K562 (cell line): Measurements from ENCODE around the gene PHF21B. TPM values are rescaled to one million over a fixed set of nuclear protein-coding genes. Genes with fewer than 3 reads are reported as not detected.

Experiments used
- ATAC-seq: fragments of 200-7000 bp; cut with Tn5 transposase; 3 replicates; pipeline ENCODE4 v1.9.1; 2020; ENCODE audit warnings: moderate library complexity
- BruUV-seq: library from RNA; stranded (reverse); fragments of 400-500 nt; replicated peaks from 2 replicates; lab custom pipeline; 2021; lab: Mats Ljungman, UMichigan
- CTCF ChIA-PET: fragments of 300-600 bp; formaldehyde crosslinking; extraction: SDS; loops from one replicate; lab custom pipeline; 2021; ENCODE audit warnings: low intra/inter-chr PET ratio; lab: Yijun Ruan, JAX
- POLR2A ChIA-PET: fragments of 300-600, 350-650 bp; sonication (Branson Sonifier 250); formaldehyde crosslinking; extraction: SDS; loops from one replicate; lab custom pipeline; 2021; ENCODE audit warnings: antibody characterized with exemption, inconsistent platforms; lab: Yijun Ruan, JAX
- DNase-seq, 4 experiments: peaks; one replicate each; pipeline versions ENCODE4 v3.0.0 to v3.0.0-alpha.2; 2011 to 2018; ENCODE audit warnings: low spot score in 3 of 4, mixed read lengths in 3 of 4; ENCODE audit errors: extremely low read depth in 1 of 4
- FAIRE-seq: peaks from 2 replicates; lab custom pipeline; 2011; peaks lifted over from hg19 to GRCh38; lab: Jason Lieb, UNC
- H2AFZ ChIP-seq: 2 replicates; pipeline ENCODE4 v1.6.0; 2011; ENCODE audit warnings: low read depth, low read length, control low read depth, inconsistent platforms
- H3K27ac ChIP-seq: fragments of 200-600 bp; 3 replicates; pipeline ENCODE4 v1.8.0; 2011; ENCODE audit warnings: low read depth, mild to moderate bottlenecking, control low read depth, inconsistent platforms, low read length, moderate library complexity, mixed read lengths; ENCODE audit errors: extremely low read depth
- H3K27me3 ChIP-seq, 2 experiments: fragments of 300-600 bp in 1 of 2; 2 replicates in 1 of 2; 3 replicates in 1 of 2; pipeline versions ENCODE4 v1.6.0 to v1.8.0; 2011; ENCODE audit warnings: inconsistent platforms in 2 of 2, low read length in 2 of 2, mild to moderate bottlenecking in 1 of 2, mixed read lengths in 1 of 2, moderate library complexity in 1 of 2; ENCODE audit not compliant: control insufficient read depth in 2 of 2, insufficient read depth in 2 of 2
- H3K36me3 ChIP-seq: fragments of 300-600 bp; 3 replicates; pipeline ENCODE4 v1.8.0; 2011; ENCODE audit warnings: mild to moderate bottlenecking, low read length, inconsistent platforms; ENCODE audit not compliant: control insufficient read depth, insufficient read depth
- H3K4me1 ChIP-seq, 2 experiments: fragments of 200-600 bp in 1 of 2; replicated peaks in 1 of 2; 2 replicates in 1 of 2; 3 replicates in 1 of 2; pipeline versions ENCODE4 v1.5.1 to v1.8.0; 2011; ENCODE audit warnings: inconsistent platforms in 2 of 2, low read length in 2 of 2, mild to moderate bottlenecking in 1 of 2, mixed read lengths in 1 of 2, moderate library complexity in 1 of 2; ENCODE audit not compliant: control insufficient read depth in 2 of 2, insufficient read depth in 2 of 2
- H3K4me2 ChIP-seq: 2 replicates; pipeline ENCODE4 v1.6.1; 2011; ENCODE audit warnings: low read length, control low read depth, inconsistent platforms, mixed read lengths; ENCODE audit not compliant: insufficient read depth
- H3K4me3 ChIP-seq: fragments of 200-600 bp; sonication (generic), shearing (Covaris generic); 2 replicates; pipeline ENCODE4 v1.5.1; 2016; ENCODE audit warnings: control low read depth, inconsistent platforms
- H3K79me2 ChIP-seq: fragments of 200-600 bp; 3 replicates; pipeline ENCODE4 v1.8.0; 2011; ENCODE audit warnings: low read length, inconsistent platforms; ENCODE audit not compliant: control insufficient read depth, insufficient read depth
- H3K9ac ChIP-seq, 2 experiments: 2 replicates each; pipeline versions ENCODE4 v1.6.0 to v1.6.1; 2011; ENCODE audit warnings: low read depth in 2 of 2, low read length in 2 of 2, control low read depth in 1 of 2, inconsistent platforms in 1 of 2, mild to moderate bottlenecking in 1 of 2, mixed read lengths in 1 of 2; ENCODE audit not compliant: insufficient read depth in 1 of 2
- H3K9me1 ChIP-seq: one replicate; pipeline ENCODE4 v1.6.0; 2011; ENCODE audit warnings: inconsistent platforms, mild to moderate bottlenecking, low read length, moderate library complexity; ENCODE audit not compliant: control insufficient read depth, insufficient read depth
- H3K9me3 ChIP-seq: replicated peaks from 2 replicates; pipeline ENCODE4 v1.5.1; 2011; ENCODE audit warnings: low read depth, low read length, inconsistent platforms; ENCODE audit not compliant: control insufficient read depth, insufficient read depth
- H4K20me1 ChIP-seq: replicated peaks from 2 replicates; pipeline ENCODE4 v1.6.1; 2011; ENCODE audit warnings: low read length, inconsistent platforms, mixed read lengths; ENCODE audit not compliant: control insufficient read depth, insufficient read depth
- BRD9 ChIP-seq: fragments of 450-650 bp; IDR thresholded peaks from 2 replicates; pipeline ENCODE4 v1.6.1; 2018; ENCODE audit warnings: low read depth; ENCODE audit not compliant: partially characterized antibody
- CC2D1A ChIP-seq: fragments of 450-650 bp; IDR thresholded peaks from 2 replicates; pipeline ENCODE4 v1.6.1; 2017; ENCODE audit warnings: mild to moderate bottlenecking
- CREB5 ChIP-seq: fragments of 250-450 bp; sonication (Bioruptor Pico); IDR thresholded peaks from 2 replicates; pipeline ENCODE4 v1.5.0; 2020; ENCODE audit warnings: mild to moderate bottlenecking
- HCFC1 ChIP-seq: IDR thresholded peaks from 2 replicates; pipeline ENCODE4 v1.6.1; 2012; ENCODE audit warnings: low read depth, low read length, improper control_type of control experiment
- LEF1 ChIP-seq: fragments of 450-650 bp; IDR thresholded peaks from 2 replicates; pipeline ENCODE4 v1.6.1; 2016; ENCODE audit warnings: mild to moderate bottlenecking
- MED1 ChIP-seq: sonication (generic); formaldehyde crosslinking; IDR thresholded peaks from 2 replicates; pipeline ENCODE4 v1.8.1; 2023; ENCODE audit warnings: missing genetic modification reagents, borderline replicate concordance
- MXI1 ChIP-seq: IDR thresholded peaks from 2 replicates; pipeline ENCODE4 v1.6.1; 2011; ENCODE audit warnings: low read depth, mild to moderate bottlenecking, improper control_type of control experiment, low read length
- NR2F6 ChIP-seq: fragments of 450-650 bp; formaldehyde crosslinking; IDR thresholded peaks from 2 replicates; pipeline ENCODE4 v1.4.0; 2020; ENCODE audit warnings: mild to moderate bottlenecking
- SMARCA4 ChIP-seq: fragments of 450-650 bp; IDR thresholded peaks from 2 replicates; pipeline ENCODE4 v1.6.1; 2016
- SNRNP70 ChIP-seq: fragments of 200-400 bp; formaldehyde crosslinking; optimal IDR thresholded peaks from 2 replicates; pipeline ENCODE3; 2017; ENCODE audit warnings: low read depth, low read length
- UBTF ChIP-seq, 2 experiments: IDR thresholded peaks; 2 replicates each; pipeline ENCODE4 v1.6.1; 2012; ENCODE audit warnings: improper control_type of control experiment in 2 of 2, low read depth in 2 of 2, low read length in 2 of 2, borderline replicate concordance in 1 of 2
- ZFP36 ChIP-seq: fragments of 150-350 bp; IDR thresholded peaks from 2 replicates; pipeline ENCODE4 v1.6.1; 2018; ENCODE audit warnings: low read length, low read depth; ENCODE audit not compliant: partially characterized antibody
- ZNF398 ChIP-seq: fragments of 250-450 bp; sonication (Bioruptor Pico); IDR thresholded peaks from 2 replicates; pipeline ENCODE4 v1.8.0; 2021; ENCODE audit warnings: moderate library complexity, mild to moderate bottlenecking, inconsistent platforms
- ZNF507 ChIP-seq: conservative IDR thresholded peaks from 2 replicates; pipeline ENCODE4 v1.6.1; 2017; ENCODE audit warnings: missing genetic modification characterization, missing compliant biosample characterization
- ZNF668 ChIP-seq: fragments of 250-450 bp; sonication (Bioruptor Pico); IDR thresholded peaks from 2 replicates; pipeline ENCODE4 v1.8.0; 2022; ENCODE audit warnings: mild to moderate bottlenecking, inconsistent platforms
- ZNF76 ChIP-seq: fragments of 250-450 bp; sonication (Bioruptor Pico); IDR thresholded peaks from 2 replicates; pipeline ENCODE4 v1.4.0; 2020; ENCODE audit warnings: mild to moderate bottlenecking, moderate library complexity, borderline replicate concordance
- WGBS: fragments of 100-300 bp; shearing (Covaris generic); methylation state at CpG from one replicate; pipeline ENCODE4 v1.1.6; 2016; ENCODE audit warnings: low coverage, mixed read lengths; ENCODE audit not compliant: insufficient coverage; ENCODE audit errors: missing lambda C conversion rate; 5-methylcytosine and 5-hydroxymethylcytosine counted together
- in situ Hi-C: fragments of 300-500 bp; cut with MboI; formaldehyde crosslinking; loops from 4 replicates; pipeline ENCODE4 v1.15.0; 2018; ENCODE audit warnings: inconsistent platforms, mixed read lengths
- intact Hi-C: fragments of 100-400 bp; cut with micrococcal nuclease; formaldehyde crosslinking; loops from 2 replicates; pipeline ENCODE4 v1.14.2; 2022
- polyA plus RNA-seq, 8 experiments: library from polyadenylated mRNA; depleted of rRNA in 4 of 8; stranded (reverse) in 5 of 8; unstranded in 3 of 8; fragments of >200 nt; fragmentation: Nextera tagmentation in 2 of 8; fragmentation: Illumina TruSeq in 1 of 8; extraction: Ambion mirVana in 2 of 8; extraction: Trizol in 1 of 8; gene quantifications; 2 replicates each; pipeline versions ENCODE4 v1.2.1 to v1.2.3, GENCODE V29; 2011 to 2014; ENCODE audit warnings: inconsistent platforms in 1 of 8, missing spikeins in 1 of 8
- total RNA-seq, 7 experiments: library from RNA; depleted of rRNA in 6 of 7; stranded (reverse); fragments of >200 nt in 6 of 7; fragmentation: Illumina TruSeq in 2 of 7; extraction: Trizol in 2 of 7; gene quantifications; 2 replicates each; pipeline versions ENCODE4 v1.2.1 to v1.2.3, GENCODE V29; 2011 to 2021; ENCODE audit warnings: low replicate concordance in 1 of 7

Gene PHF21B
- total and polyA plus RNA-seq, 9 of the 15 experiments (the other 6 are each of a cell fraction or from before 2014, with no cell fraction given), result 0.04 TPM; not detected in 8

- H3K9me3 ChIP-seq, result no peaks in the 10 kb centered on the region
- POLR2A ChIA-PET, result no interaction called here
- no peak for DNase-seq
- H3K4me1 ChIP-seq, result no peaks in the 10 kb centered on the region
- BruUV-seq, result no TSS peak
- no peak overlapping the region for H3K27ac ChIP-seq
- H2AFZ ChIP-seq, result no peak overlapping the region
- H3K27me3 ChIP-seq, result peaks cover 0 to 6% of the 10 kb centered on the region in 2 experiments; a peak in 2 of 5 replicates
- CTCF ChIA-PET, result no interaction called here
- H3K36me3 ChIP-seq, result no peaks in the 10 kb centered on the region
- H3K79me2 ChIP-seq, result no peaks in the 10 kb centered on the region
- no peak overlapping the region for H3K4me3 ChIP-seq
- in situ Hi-C loops (no loop called here), intact Hi-C loops (no loop called here)
- TF ChIP-seq LEF1, result no peak
- TF ChIP-seq BRD9, result no peak
- no peak for TF ChIP-seq HCFC1
- TF ChIP-seq ZNF76 (CRISPR knock-in tag), result no peak
- TF ChIP-seq ZFP36, result no peak
- TF ChIP-seq ZNF398, result no peak
- no peak for TF ChIP-seq CREB5
- no peak for TF ChIP-seq UBTF (IDR thresholded peaks at IDR 0.05; ENCODE audit: borderline replicate concordance in 1 of 2, low read depth in 2 of 2, low read length in 2 of 2)
- no peak for TF ChIP-seq MXI1
- no peak for TF ChIP-seq SMARCA4
- TF ChIP-seq ZNF507 (tag), result no peak
- TF ChIP-seq NR2F6, result no peak
- no peak for TF ChIP-seq MED1 (CRISPR knock-in tag)
- no peak for TF ChIP-seq SNRNP70
- no peak for TF ChIP-seq ZNF668 (CRISPR knock-in tag)
- TF ChIP-seq CC2D1A, result no peak
- no peaks in the 10 kb centered on the region for H3K9me1 ChIP-seq
- no peak overlapping the region for H3K9ac ChIP-seq
- ATAC-seq, result no peak
- no peak for FAIRE-seq
- no peak overlapping the region for H3K4me2 ChIP-seq
- H4K20me1 ChIP-seq, result no peaks in the 10 kb centered on the region
- 13% methylated on average over 9 of the region's 9 CpGs for WGBS
Measured at GRCh38 chr22:45023431-45023830, 13.6 kb upstream of the PHF21B start.
